ENCODE results near the gene CKAP2L.

DNA sequence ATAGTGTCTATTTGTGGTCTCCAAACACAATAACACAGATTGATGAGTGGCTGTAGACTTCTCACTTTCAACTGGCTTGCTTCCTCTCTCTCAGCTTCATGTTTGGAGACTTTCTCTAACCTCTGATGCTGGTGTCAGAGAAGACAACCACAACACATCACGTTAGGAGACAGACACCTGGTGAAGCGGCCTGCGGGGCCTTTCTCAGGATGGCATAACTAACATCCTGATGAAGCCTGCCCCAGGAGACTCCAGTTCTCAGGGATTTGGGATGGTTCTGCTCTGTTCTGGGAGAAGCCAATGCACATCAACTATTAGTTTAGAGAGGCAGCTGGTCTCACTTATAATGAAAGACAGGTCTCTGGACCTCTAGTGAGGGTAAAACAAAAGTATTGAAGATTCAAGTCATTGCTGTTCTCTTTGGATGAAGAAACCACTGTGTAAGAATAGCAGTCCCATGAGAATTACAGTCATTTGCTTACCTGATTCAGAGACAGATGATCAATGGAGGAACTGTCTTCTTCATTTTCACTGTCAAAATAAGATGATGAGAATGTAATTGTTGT, 17.9 kb upstream of the CKAP2L start:
- TF ChIP-seq, protein P1, sequence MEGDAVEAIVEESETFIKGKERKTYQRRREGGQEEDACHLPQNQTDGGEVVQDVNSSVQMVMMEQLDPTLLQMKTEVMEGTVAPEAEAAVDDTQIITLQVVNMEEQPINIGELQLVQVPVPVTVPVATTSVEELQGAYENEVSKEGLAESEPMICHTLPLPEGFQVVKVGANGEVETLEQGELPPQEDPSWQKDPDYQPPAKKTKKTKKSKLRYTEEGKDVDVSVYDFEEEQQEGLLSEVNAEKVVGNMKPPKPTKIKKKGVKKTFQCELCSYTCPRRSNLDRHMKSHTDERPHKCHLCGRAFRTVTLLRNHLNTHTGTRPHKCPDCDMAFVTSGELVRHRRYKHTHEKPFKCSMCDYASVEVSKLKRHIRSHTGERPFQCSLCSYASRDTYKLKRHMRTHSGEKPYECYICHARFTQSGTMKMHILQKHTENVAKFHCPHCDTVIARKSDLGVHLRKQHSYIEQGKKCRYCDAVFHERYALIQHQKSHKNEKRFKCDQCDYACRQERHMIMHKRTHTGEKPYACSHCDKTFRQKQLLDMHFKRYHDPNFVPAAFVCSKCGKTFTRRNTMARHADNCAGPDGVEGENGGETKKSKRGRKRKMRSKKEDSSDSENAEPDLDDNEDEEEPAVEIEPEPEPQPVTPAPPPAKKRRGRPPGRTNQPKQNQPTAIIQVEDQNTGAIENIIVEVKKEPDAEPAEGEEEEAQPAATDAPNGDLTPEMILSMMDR (IDR thresholded peaks at IDR 0.05) = no peak
- no peak for TF ChIP-seq ZFX (IDR thresholded peaks at IDR 0.05; ENCODE audit: borderline replicate concordance)

All from 22Rv1 (cell line).